K562 (cell line): ENCODE measurements around the gene SLC28A1. TPM values are rescaled to one million over a fixed set of nuclear protein-coding genes. Genes with fewer than 3 reads are reported as not detected.

Source experiments
- CBFA2T2 ChIP-seq: fragments of 450-650 bp; conservative IDR thresholded peaks from 2 replicates; pipeline ENCODE4 v1.6.1; 2017; ENCODE audit warnings: mild to moderate bottlenecking
- CBX5 ChIP-seq: IDR thresholded peaks from 2 replicates; pipeline ENCODE4 v1.6.1; 2014; ENCODE audit warnings: low read depth, borderline replicate concordance
- CEBPB ChIP-seq: fragments of 450-650 bp; IDR thresholded peaks from 2 replicates; pipeline ENCODE4 v1.6.1; 2016; ENCODE audit warnings: missing genetic modification characterization, missing compliant biosample characterization
- L3MBTL2 ChIP-seq: fragments of 450-650 bp; IDR thresholded peaks from 2 replicates; pipeline ENCODE4 v1.6.1; 2016; ENCODE audit warnings: mild to moderate bottlenecking, moderate library complexity
- MAX ChIP-seq: sonication (generic); formaldehyde crosslinking; IDR thresholded peaks from 2 replicates; pipeline ENCODE4 v1.9.0; 2022; ENCODE audit warnings: mild to moderate bottlenecking, missing genetic modification reagents
- POLR2AphosphoS2 ChIP-seq: IDR thresholded peaks from 2 replicates; pipeline ENCODE4 v1.6.1; 2012; ENCODE audit warnings: low read length, improper control_type of control experiment
- POLR2AphosphoS5 ChIP-seq: IDR thresholded peaks from 2 replicates; pipeline ENCODE4 v1.6.1; 2011; ENCODE audit warnings: mild to moderate bottlenecking, low read depth, low read length, moderate library complexity; ENCODE audit not compliant: control insufficient read depth, insufficient read depth
- POLR2B ChIP-seq: fragments of 450-650 bp; IDR thresholded peaks from 2 replicates; pipeline ENCODE4 v1.6.1; 2018; ENCODE audit warnings: low read depth; ENCODE audit not compliant: partially characterized antibody
- RBFOX2 ChIP-seq: fragments of 200-400 bp; formaldehyde crosslinking; IDR thresholded peaks from 2 replicates; pipeline ENCODE4 v1.6.1; 2017; ENCODE audit warnings: low read depth, mild to moderate bottlenecking, low read length, moderate library complexity
- TAL1 ChIP-seq: fragments of 450-650 bp; IDR thresholded peaks from 2 replicates; pipeline ENCODE4 v1.6.1; 2016; ENCODE audit warnings: mild to moderate bottlenecking
- TEAD4 ChIP-seq, 2 experiments: sonication (generic) in 1 of 2; formaldehyde crosslinking in 1 of 2; IDR thresholded peaks; 2 replicates each; pipeline versions ENCODE4 v1.6.1 to v1.8.0; 2012 to 2022; ENCODE audit warnings: borderline replicate concordance in 1 of 2, inconsistent platforms in 1 of 2, low read length in 1 of 2, mild to moderate bottlenecking in 1 of 2, missing genetic modification reagents in 1 of 2
- ZNF436 ChIP-seq: fragments of 250-450, 450-650 bp; sonication (Bioruptor Pico); formaldehyde crosslinking; IDR thresholded peaks from 2 replicates; pipeline ENCODE4 v1.7.0; 2020; ENCODE audit warnings: mild to moderate bottlenecking
- ZNF592 ChIP-seq: fragments of 450-650 bp; IDR thresholded peaks from 2 replicates; pipeline ENCODE4 v1.6.1; 2017; ENCODE audit warnings: antibody characterized with exemption, mild to moderate bottlenecking
- ZNF778 ChIP-seq: fragments of 450-650 bp; formaldehyde crosslinking; IDR thresholded peaks from 2 replicates; pipeline ENCODE4 v1.4.0; 2020; ENCODE audit warnings: mild to moderate bottlenecking, moderate library complexity
- polyA plus RNA-seq, 8 experiments: library from polyadenylated mRNA; depleted of rRNA in 4 of 8; stranded (reverse) in 5 of 8; unstranded in 3 of 8; fragments of >200 nt; fragmentation: Nextera tagmentation in 2 of 8; fragmentation: Illumina TruSeq in 1 of 8; extraction: Ambion mirVana in 2 of 8; extraction: Trizol in 1 of 8; gene quantifications; 2 replicates each; pipeline versions ENCODE4 v1.2.1 to v1.2.3, GENCODE V29; 2011 to 2014; ENCODE audit warnings: inconsistent platforms in 1 of 8, missing spikeins in 1 of 8
- total RNA-seq, 7 experiments: library from RNA; depleted of rRNA in 6 of 7; stranded (reverse); fragments of >200 nt in 6 of 7; fragmentation: Illumina TruSeq in 2 of 7; extraction: Trizol in 2 of 7; gene quantifications; 2 replicates each; pipeline versions ENCODE4 v1.2.1 to v1.2.3, GENCODE V29; 2011 to 2021; ENCODE audit warnings: low replicate concordance in 1 of 7
- TF ChIP-seq, protein P1 (sequence below): fragments of 250-450 bp; sonication (Bioruptor Pico); IDR thresholded peaks from 2 replicates; pipeline ENCODE4 v1.8.0; 2022; ENCODE audit warnings: inconsistent platforms, mild to moderate bottlenecking, moderate library complexity, borderline replicate concordance
- TF ChIP-seq, protein P2 (sequence below), 2 experiments: fragments of 450-650 bp; IDR thresholded peaks; 2 replicates each; pipeline ENCODE4 v1.6.1; 2016
- TF ChIP-seq, protein P3 (sequence below), 2 experiments: IDR thresholded peaks; 2 replicates each; pipeline ENCODE4 v1.6.1; 2011; ENCODE audit warnings: borderline replicate concordance in 1 of 2, control low read depth in 1 of 2, low read depth in 1 of 2, low read length in 1 of 2, mild to moderate bottlenecking in 1 of 2, mixed read lengths in 1 of 2, moderate library complexity in 1 of 2; ENCODE audit not compliant: insufficient read depth in 1 of 2, insufficient read length in 1 of 2, poor library complexity in 1 of 2, severe bottlenecking in 1 of 2; ENCODE audit errors: extremely low read depth in 1 of 2
- TF ChIP-seq, protein P4 (sequence below): sonication (generic); formaldehyde crosslinking; IDR thresholded peaks from 2 replicates; pipeline ENCODE4 v1.8.0; 2022; ENCODE audit warnings: missing genetic modification reagents, mild to moderate bottlenecking, moderate library complexity, borderline replicate concordance

SLC28A1 gene
- total and polyA plus RNA-seq, 9 of the 15 experiments (the other 6 are each of a cell fraction or from before 2014, with no cell fraction given): 0.04 TPM; not detected in 8

- TF ChIP-seq TEAD4 (IDR thresholded peaks at IDR 0.05; ENCODE audit: low read length) (peak; percentile 20; the same call in 1 of the 2 replicates), TEAD4 (CRISPR knock-in tag; IDR thresholded peaks at IDR 0.05; ENCODE audit: borderline replicate concordance) (no peak), POLR2B (no peak), L3MBTL2 (0 out of 2 replicates have a peak, but pooled peaks have one; percentile 19), CBFA2T2 (peak; percentile 75), CEBPB (tag) (peak; percentile 42; the same call in 1 of the 2 replicates), ZNF436 (CRISPR knock-in tag) (no peak), CBX5 (no peak), RBFOX2 (no peak), TAL1 (peak; percentile 38; the same call in 1 of the 2 replicates), ZNF778 (CRISPR knock-in tag) (no peak), POLR2AphosphoS2 (no peak), MAX (CRISPR knock-in tag) (no peak), ZNF592 (peak; percentile 30; the same call in 1 of the 2 replicates), POLR2AphosphoS5 (peak; percentile 35; the same call in 1 of the 2 replicates)
- TF ChIP-seq, protein P1, sequence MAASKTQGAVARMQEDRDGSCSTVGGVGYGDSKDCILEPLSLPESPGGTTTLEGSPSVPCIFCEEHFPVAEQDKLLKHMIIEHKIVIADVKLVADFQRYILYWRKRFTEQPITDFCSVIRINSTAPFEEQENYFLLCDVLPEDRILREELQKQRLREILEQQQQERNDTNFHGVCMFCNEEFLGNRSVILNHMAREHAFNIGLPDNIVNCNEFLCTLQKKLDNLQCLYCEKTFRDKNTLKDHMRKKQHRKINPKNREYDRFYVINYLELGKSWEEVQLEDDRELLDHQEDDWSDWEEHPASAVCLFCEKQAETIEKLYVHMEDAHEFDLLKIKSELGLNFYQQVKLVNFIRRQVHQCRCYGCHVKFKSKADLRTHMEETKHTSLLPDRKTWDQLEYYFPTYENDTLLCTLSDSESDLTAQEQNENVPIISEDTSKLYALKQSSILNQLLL (CRISPR knock-in tag): no peak
- TF ChIP-seq, protein P2, sequence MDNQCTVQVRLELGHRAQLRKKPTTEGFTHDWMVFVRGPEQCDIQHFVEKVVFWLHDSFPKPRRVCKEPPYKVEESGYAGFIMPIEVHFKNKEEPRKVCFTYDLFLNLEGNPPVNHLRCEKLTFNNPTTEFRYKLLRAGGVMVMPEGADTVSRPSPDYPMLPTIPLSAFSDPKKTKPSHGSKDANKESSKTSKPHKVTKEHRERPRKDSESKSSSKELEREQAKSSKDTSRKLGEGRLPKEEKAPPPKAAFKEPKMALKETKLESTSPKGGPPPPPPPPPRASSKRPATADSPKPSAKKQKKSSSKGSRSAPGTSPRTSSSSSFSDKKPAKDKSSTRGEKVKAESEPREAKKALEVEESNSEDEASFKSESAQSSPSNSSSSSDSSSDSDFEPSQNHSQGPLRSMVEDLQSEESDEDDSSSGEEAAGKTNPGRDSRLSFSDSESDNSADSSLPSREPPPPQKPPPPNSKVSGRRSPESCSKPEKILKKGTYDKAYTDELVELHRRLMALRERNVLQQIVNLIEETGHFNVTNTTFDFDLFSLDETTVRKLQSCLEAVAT (IDR thresholded peaks at IDR 0.05): peak in 1 of 2 experiments; percentile 41; a peak in 1 of 4 replicates
- TF ChIP-seq, protein P3, sequence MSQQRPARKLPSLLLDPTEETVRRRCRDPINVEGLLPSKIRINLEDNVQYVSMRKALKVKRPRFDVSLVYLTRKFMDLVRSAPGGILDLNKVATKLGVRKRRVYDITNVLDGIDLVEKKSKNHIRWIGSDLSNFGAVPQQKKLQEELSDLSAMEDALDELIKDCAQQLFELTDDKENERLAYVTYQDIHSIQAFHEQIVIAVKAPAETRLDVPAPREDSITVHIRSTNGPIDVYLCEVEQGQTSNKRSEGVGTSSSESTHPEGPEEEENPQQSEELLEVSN (IDR thresholded peaks at IDR 0.05; ENCODE audit: borderline replicate concordance in 1 of 2, extremely low read depth in 1 of 2, insufficient read depth in 1 of 2, insufficient read length in 1 of 2, low read depth in 1 of 2, low read length in 1 of 2, poor library complexity in 1 of 2, severe bottlenecking in 1 of 2): peak in 1 of 2 experiments; percentile 17
- TF ChIP-seq, protein P4, sequence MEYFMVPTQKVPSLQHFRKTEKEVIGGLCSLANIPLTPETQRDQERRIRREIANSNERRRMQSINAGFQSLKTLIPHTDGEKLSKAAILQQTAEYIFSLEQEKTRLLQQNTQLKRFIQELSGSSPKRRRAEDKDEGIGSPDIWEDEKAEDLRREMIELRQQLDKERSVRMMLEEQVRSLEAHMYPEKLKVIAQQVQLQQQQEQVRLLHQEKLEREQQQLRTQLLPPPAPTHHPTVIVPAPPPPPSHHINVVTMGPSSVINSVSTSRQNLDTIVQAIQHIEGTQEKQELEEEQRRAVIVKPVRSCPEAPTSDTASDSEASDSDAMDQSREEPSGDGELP: peak; percentile 61; the same call in 1 of the 2 replicates
Observed at GRCh38 chr15:84937144-84937543, 52.7 kb downstream of the SLC28A1 start (continued).
